GM12864 (cell line): ENCODE measurements around the gene PTPRM.

ENCODE experiments used
- DNase-seq: peaks from one replicate; pipeline ENCODE4 v3.0.0-alpha.2; 2011; ENCODE audit warnings: low read depth
- H3K4me3 ChIP-seq: 2 replicates; pipeline ENCODE4 v1.5.1; 2011; ENCODE audit warnings: mild to moderate bottlenecking, low read depth, low read length, control low read depth
- CTCF ChIP-seq: IDR thresholded peaks from 2 replicates; pipeline ENCODE4 v1.5.1; 2011; ENCODE audit warnings: low read depth, mild to moderate bottlenecking, moderate library complexity, low read length, control low read depth, inconsistent platforms; ENCODE audit errors: missing control alignments

PTPRM gene

GRCh38 chr18:8424481-8424880 lies 857.4 kb downstream of the PTPRM start:
- no peak for DNase-seq
- no peak for TF ChIP-seq CTCF
- no peak overlapping the region for H3K4me3 ChIP-seq

GRCh38 chr18:8424917-8425725 lies 858.0 kb downstream of the PTPRM start:
- H3K4me3 ChIP-seq, result no peak overlapping the region
- no peak for DNase-seq
- TF ChIP-seq CTCF, result no peak

GRCh38 chr18:8426401-8426800 lies 859.3 kb downstream of the PTPRM start:
- TF ChIP-seq CTCF, result peak; percentile 61
- no peak for DNase-seq
- no peak overlapping the region for H3K4me3 ChIP-seq

GRCh38 chr18:8427339-8427738 lies 860.2 kb downstream of the PTPRM start:
- DNase-seq, result no peak
- no peak for TF ChIP-seq CTCF
- H3K4me3 ChIP-seq, result no peak overlapping the region

- no peak overlapping the region for H3K4me3 ChIP-seq
- no peak for DNase-seq
- no peak for TF ChIP-seq CTCF
These were observed 861.8 kb downstream of the PTPRM start for GRCh38 chr18:8428951-8429350.

GRCh38 chr18:8431036-8431435 lies 863.9 kb downstream of the PTPRM start:
- no peak for TF ChIP-seq CTCF
- no peak for DNase-seq
- H3K4me3 ChIP-seq, result no peak overlapping the region

- no peak for DNase-seq
- H3K4me3 ChIP-seq, result no peak overlapping the region
- no peak for TF ChIP-seq CTCF
These were observed 866.2 kb downstream of the PTPRM start for GRCh38 chr18:8433323-8433722.
